Measurements from ENCODE around the gene SLC35D1. TPM values are rescaled to one million over a fixed set of nuclear protein-coding genes. Genes with fewer than 3 reads are reported as not detected.
A peak's percentile ranks its signal among the peaks of the same experiment; 100 is the strongest.

Gene SLC35D1
- polyA plus RNA-seq, 1 donor (not counting 4 experiments of a cell fraction or from before 2014, with no cell fraction given), result 12.2 TPM

DNA sequence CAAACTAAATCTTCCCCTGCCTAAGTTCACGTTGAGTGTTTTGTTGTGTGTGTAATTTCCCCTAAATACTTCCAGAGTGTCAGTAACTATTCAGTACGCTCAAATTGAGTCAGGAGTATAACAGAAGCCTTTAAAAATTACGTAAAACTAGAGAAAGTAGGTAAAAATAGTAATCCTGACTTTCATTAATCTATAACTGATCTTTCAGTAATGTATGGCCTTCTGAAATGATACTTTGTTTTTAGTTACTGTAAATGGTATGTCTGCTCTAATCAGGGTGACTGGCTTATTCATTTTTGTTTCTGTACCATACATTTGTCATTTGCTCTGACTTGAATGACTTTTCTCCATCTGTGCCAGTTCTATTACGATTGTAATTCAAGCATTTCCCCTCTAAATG is 99.7 kb downstream of the SLC35D1 start:
- peaks cover 6 to 11% of the 10 kb centered on the region in 2 experiments for H3K36me3 ChIP-seq (ENCODE audit: control insufficient read depth in 2 of 2, extremely low read depth in 1 of 2, insufficient read depth in 2 of 2, low read length in 2 of 2)
- no peak overlapping the region for H3K27ac ChIP-seq (ENCODE audit: control insufficient read depth, insufficient read depth, low read length)
- H3K27me3 ChIP-seq (ENCODE audit: control insufficient read depth, extremely low read depth, insufficient read depth, low read length), result no peaks in the 10 kb centered on the region
- peaks cover 40% of the 10 kb centered on the region for H3K79me2 ChIP-seq (ENCODE audit: control insufficient read depth, insufficient read depth, low read length)
- no peaks in the 10 kb centered on the region for H3K9me1 ChIP-seq (ENCODE audit: control insufficient read depth, extremely low read depth, insufficient read depth, low read length)
- no peaks in the 10 kb centered on the region for H3K9me3 ChIP-seq (ENCODE audit: control insufficient read depth, low read depth, low read length)
- no peak for DNase-seq (ENCODE audit: low read depth, low spot score)
- peaks cover 16% of the 10 kb centered on the region for H3K4me1 ChIP-seq (ENCODE audit: control insufficient read depth, extremely low read depth, insufficient read depth, low read length)
- H3K4me2 ChIP-seq (ENCODE audit: control insufficient read depth, extremely low read depth, insufficient read depth, low read depth, low read length), result no peak overlapping the region
- FAIRE-seq, result no peak
- no peak overlapping the region for H3K9ac ChIP-seq (ENCODE audit: control insufficient read depth, extremely low read depth, insufficient read depth, low read length)
- no peak overlapping the region for H3K4me3 ChIP-seq (ENCODE audit: control insufficient read depth in 2 of 3, extremely low read depth in 1 of 3, insufficient read depth in 2 of 3, low read depth in 1 of 3, low read length in 3 of 3)
- dilution Hi-C loops (cut with MboI; ENCODE audit: extremely low pct_ligation_motif_present, low sequenced_read_pairs), result no loop called here
- H4K20me1 ChIP-seq (ENCODE audit: control insufficient read depth, extremely low read depth, insufficient read depth, low read length), result peaks cover 4% of the 10 kb centered on the region
- TF ChIP-seq, protein P1, sequence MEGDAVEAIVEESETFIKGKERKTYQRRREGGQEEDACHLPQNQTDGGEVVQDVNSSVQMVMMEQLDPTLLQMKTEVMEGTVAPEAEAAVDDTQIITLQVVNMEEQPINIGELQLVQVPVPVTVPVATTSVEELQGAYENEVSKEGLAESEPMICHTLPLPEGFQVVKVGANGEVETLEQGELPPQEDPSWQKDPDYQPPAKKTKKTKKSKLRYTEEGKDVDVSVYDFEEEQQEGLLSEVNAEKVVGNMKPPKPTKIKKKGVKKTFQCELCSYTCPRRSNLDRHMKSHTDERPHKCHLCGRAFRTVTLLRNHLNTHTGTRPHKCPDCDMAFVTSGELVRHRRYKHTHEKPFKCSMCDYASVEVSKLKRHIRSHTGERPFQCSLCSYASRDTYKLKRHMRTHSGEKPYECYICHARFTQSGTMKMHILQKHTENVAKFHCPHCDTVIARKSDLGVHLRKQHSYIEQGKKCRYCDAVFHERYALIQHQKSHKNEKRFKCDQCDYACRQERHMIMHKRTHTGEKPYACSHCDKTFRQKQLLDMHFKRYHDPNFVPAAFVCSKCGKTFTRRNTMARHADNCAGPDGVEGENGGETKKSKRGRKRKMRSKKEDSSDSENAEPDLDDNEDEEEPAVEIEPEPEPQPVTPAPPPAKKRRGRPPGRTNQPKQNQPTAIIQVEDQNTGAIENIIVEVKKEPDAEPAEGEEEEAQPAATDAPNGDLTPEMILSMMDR (optimal IDR thresholded peaks at IDR 0.05 in 1 of 3, IDR thresholded peaks at IDR 0.05 in 1 of 3, conservative IDR thresholded peaks at IDR 0.05 in 1 of 3; ENCODE audit: extremely low read depth in 1 of 3, insufficient read depth in 2 of 3, low read length in 3 of 3), result no peak
- TF ChIP-seq EZH2 (IDR thresholded peaks at IDR 0.05; ENCODE audit: low read length), result no peak
- H2AFZ ChIP-seq (ENCODE audit: control insufficient read depth, low read length), result no peak overlapping the region

DNA sequence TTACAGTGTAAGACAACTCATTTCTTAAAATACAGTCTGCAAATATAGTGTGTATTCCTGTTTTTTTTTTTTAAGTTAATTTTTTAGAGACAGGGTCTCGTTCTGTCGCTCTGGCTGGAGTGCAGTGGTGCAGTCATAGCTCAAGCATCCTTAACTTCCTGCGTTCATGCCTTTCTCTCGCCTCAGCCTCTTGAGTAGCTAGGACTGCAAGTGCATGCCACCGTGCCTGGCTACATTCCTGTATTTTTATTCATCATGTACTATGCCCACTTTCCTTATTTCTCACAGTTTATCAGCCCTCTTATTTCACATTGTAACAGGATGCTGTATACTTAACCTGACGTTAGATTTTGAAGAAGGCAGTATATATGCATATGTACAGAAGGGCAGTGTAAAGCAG is 102.4 kb downstream of the SLC35D1 start:
- FAIRE-seq (peak; percentile 78), DNase-seq (ENCODE audit: low read depth, low spot score) (no peak)
- H3K9me3 ChIP-seq (ENCODE audit: control insufficient read depth, low read depth, low read length), result no peaks in the 10 kb centered on the region
- H3K4me2 ChIP-seq (ENCODE audit: control insufficient read depth, extremely low read depth, insufficient read depth, low read depth, low read length), result no peak overlapping the region
- H4K20me1 ChIP-seq (ENCODE audit: control insufficient read depth, extremely low read depth, insufficient read depth, low read length), result peaks cover 4% of the 10 kb centered on the region
- H3K27me3 ChIP-seq (ENCODE audit: control insufficient read depth, extremely low read depth, insufficient read depth, low read length), result no peaks in the 10 kb centered on the region
- no peak overlapping the region for H3K4me3 ChIP-seq (ENCODE audit: control insufficient read depth in 2 of 3, extremely low read depth in 1 of 3, insufficient read depth in 2 of 3, low read depth in 1 of 3, low read length in 3 of 3)
- no peak overlapping the region for H2AFZ ChIP-seq (ENCODE audit: control insufficient read depth, low read length)
- H3K36me3 ChIP-seq (ENCODE audit: control insufficient read depth in 2 of 2, extremely low read depth in 1 of 2, insufficient read depth in 2 of 2, low read length in 2 of 2), result peaks cover 10 to 15% of the 10 kb centered on the region in 2 experiments
- dilution Hi-C loops (cut with MboI; ENCODE audit: extremely low pct_ligation_motif_present, low sequenced_read_pairs), result no loop called here
- H3K9ac ChIP-seq (ENCODE audit: control insufficient read depth, extremely low read depth, insufficient read depth, low read length), result no peak overlapping the region
- no peaks in the 10 kb centered on the region for H3K9me1 ChIP-seq (ENCODE audit: control insufficient read depth, extremely low read depth, insufficient read depth, low read length)
- peaks cover 52% of the 10 kb centered on the region for H3K79me2 ChIP-seq (ENCODE audit: control insufficient read depth, insufficient read depth, low read length)
- peaks cover 16% of the 10 kb centered on the region for H3K4me1 ChIP-seq (ENCODE audit: control insufficient read depth, extremely low read depth, insufficient read depth, low read length)
- no peak overlapping the region for H3K27ac ChIP-seq (ENCODE audit: control insufficient read depth, insufficient read depth, low read length)
- TF ChIP-seq, protein P1 (optimal IDR thresholded peaks at IDR 0.05 in 1 of 3, IDR thresholded peaks at IDR 0.05 in 1 of 3, conservative IDR thresholded peaks at IDR 0.05 in 1 of 3; ENCODE audit: extremely low read depth in 1 of 3, insufficient read depth in 2 of 3, low read length in 3 of 3), result no peak
- TF ChIP-seq EZH2 (IDR thresholded peaks at IDR 0.05; ENCODE audit: low read length), result no peak

Small RNA genes within 50 kb of the gene (small RNA-seq; reads per million reads assigned to genes)
- gene RF00322 (ENCODE audit: insufficient read length in 3 of 3, low read depth in 3 of 3, low replicate concordance in 1 of 3), result 0 reads per million in 3 experiments

Other genes with a start within 250 kb of the SLC35D1 start
- 1.4 to 4.1 TPM (median 3.7 TPM) in 3 replicates for gene DNAI4, start 129.3 kb downstream of the SLC35D1 start, polyA plus RNA-seq
- 11.4 to 20.7 TPM (median 14.8 TPM) in 3 replicates for gene MIER1, start 129.2 kb downstream of the SLC35D1 start, polyA plus RNA-seq
- not detected in 3 replicates for gene C1orf141, start 80.8 kb upstream of the SLC35D1 start, polyA plus RNA-seq
- 0.03 TPM in 1 of 3 replicates, not detected in the others for gene IL23R, start 112.3 kb upstream of the SLC35D1 start, polyA plus RNA-seq

All from keratinocyte (primary cell).